ES-I3 (cell line): ENCODE measurements around the gene SMOC2.

Source experiments
- H3K36me3 ChIP-seq: 2 replicates; pipeline ENCODE4 v1.6.1; 2013; ENCODE audit warnings: mild to moderate bottlenecking, low read length, control low read depth, moderate library complexity; ENCODE audit not compliant: insufficient read depth
- H3K4me1 ChIP-seq: 2 replicates; pipeline ENCODE4 v1.6.1; 2013; ENCODE audit warnings: mild to moderate bottlenecking, control low read depth, low read length; ENCODE audit not compliant: insufficient read depth
- H3K9ac ChIP-seq: 2 replicates; pipeline ENCODE4 v1.6.1; 2013; ENCODE audit warnings: low read depth, mild to moderate bottlenecking, low read length, moderate library complexity
- H3K9me3 ChIP-seq: 2 replicates; pipeline ENCODE4 v1.6.1; 2013; ENCODE audit warnings: mild to moderate bottlenecking, low read length, moderate library complexity; ENCODE audit not compliant: control insufficient read depth, insufficient read depth

Gene SMOC2

GRCh38 chr6:168640768-168641167, 199.8 kb downstream of the SMOC2 start:
- Histone ChIP-seq H3K4me1 (peaks cover 9% of the 10 kb centered on the region), H3K9ac (no peak overlapping the region), H3K36me3 (no peaks in the 10 kb centered on the region), H3K9me3 (no peaks in the 10 kb centered on the region)

DNA sequence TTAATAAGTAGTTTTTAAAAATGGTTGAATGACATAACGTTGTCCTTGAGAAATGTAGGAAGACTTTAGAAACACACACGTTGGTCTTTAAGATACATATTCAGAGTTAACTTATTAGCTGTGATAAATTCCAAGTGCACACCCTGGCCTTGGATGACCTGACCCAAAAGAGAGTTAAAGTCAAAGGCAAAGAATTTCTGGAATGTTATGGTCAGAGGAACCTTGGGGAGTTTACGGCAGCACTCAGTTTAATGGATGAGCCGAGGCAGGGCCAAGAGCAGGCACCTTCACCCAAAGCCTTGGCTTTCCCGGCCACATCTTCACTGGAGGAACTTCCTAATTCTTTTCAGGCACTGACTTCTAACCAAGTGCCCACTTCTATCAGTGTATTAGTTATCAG, 200.5 kb downstream of the SMOC2 start:
- Histone ChIP-seq H3K36me3 (no peaks in the 10 kb centered on the region), H3K9ac (no peak overlapping the region), H3K4me1 (peaks cover 9% of the 10 kb centered on the region), H3K9me3 (no peaks in the 10 kb centered on the region)

DNA sequence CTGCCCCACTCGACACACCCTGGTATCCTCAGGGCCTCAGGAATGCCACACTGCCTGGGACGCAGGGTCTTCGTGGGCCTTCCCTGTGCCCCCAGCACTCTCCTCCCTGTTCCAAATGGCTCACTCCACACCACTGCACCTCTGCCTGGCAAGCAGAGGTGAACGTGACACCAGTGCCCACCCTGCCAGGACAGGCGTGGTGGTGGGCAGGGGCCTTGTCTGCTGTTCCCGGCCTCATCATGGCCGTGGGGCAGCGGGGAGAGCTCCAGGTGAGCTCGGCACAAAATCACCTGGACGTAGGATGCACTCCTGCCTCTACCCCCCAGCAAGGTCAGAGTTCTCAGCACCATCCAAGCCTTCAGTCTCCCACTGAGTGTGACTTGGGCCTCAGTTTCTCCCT, 202.4 kb downstream of the SMOC2 start:
- Histone ChIP-seq H3K4me1 (peaks cover 9% of the 10 kb centered on the region), H3K9me3 (no peaks in the 10 kb centered on the region)

GRCh38 chr6:168645326-168645725, 204.3 kb downstream of the SMOC2 start:
- no peaks in the 10 kb centered on the region for H3K36me3 ChIP-seq

More for the DNA sequence above, 202.4 kb downstream of the SMOC2 start:
- H3K9ac ChIP-seq: no peak overlapping the region
- no peaks in the 10 kb centered on the region for H3K36me3 ChIP-seq

DNA sequence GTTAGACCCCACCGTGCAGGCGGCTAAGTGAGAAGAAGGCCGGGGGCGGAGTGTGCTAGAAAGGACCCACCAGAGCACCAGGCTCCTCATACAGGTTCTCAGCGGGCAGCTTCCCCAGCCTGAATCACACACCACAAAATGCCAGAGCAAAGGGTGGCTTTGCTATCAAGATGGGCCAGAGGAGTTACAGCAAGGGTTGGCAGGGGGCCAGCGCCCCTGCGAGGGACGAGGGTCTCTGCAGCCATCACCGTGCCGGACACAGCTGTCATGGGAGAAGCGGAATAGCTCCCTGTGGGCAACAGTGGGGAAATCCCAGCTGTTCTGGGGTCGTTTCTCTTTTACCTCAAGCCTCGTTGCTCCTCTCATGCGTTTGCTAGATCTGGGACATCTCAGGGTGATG, 206.3 kb downstream of the SMOC2 start:
- H3K9me3 ChIP-seq: no peaks in the 10 kb centered on the region
- H3K36me3 ChIP-seq: no peaks in the 10 kb centered on the region
- peaks cover 5% of the 10 kb centered on the region; the same call in 1 of the 2 replicates for H3K4me1 ChIP-seq
- H3K9ac ChIP-seq: no peak overlapping the region

More at GRCh38 chr6:168645326-168645725, 204.3 kb downstream of the SMOC2 start:
- H3K9me3 ChIP-seq: no peaks in the 10 kb centered on the region
- H3K9ac ChIP-seq: no peak overlapping the region
- H3K4me1 ChIP-seq: peaks cover 13% of the 10 kb centered on the region

GRCh38 chr6:168648240-168649125, 207.5 kb downstream of the SMOC2 start:
- H3K9ac ChIP-seq: no peak overlapping the region
- H3K36me3 ChIP-seq: no peaks in the 10 kb centered on the region
- H3K4me1 ChIP-seq: peaks cover 5% of the 10 kb centered on the region; the same call in 1 of the 2 replicates
- H3K9me3 ChIP-seq: no peaks in the 10 kb centered on the region

- Histone ChIP-seq H3K9ac (no peak overlapping the region), H3K36me3 (no peaks in the 10 kb centered on the region), H3K9me3 (no peaks in the 10 kb centered on the region), H3K4me1 (peaks cover 5% of the 10 kb centered on the region; the same call in 1 of the 2 replicates)
Measured at GRCh38 chr6:168649209-168649608, 208.2 kb downstream of the SMOC2 start.

- H3K36me3 ChIP-seq: no peaks in the 10 kb centered on the region
- peaks cover 5% of the 10 kb centered on the region; the same call in 1 of the 2 replicates for H3K4me1 ChIP-seq
- no peak overlapping the region for H3K9ac ChIP-seq
- no peaks in the 10 kb centered on the region for H3K9me3 ChIP-seq
Measured at GRCh38 chr6:168650671-168651111, 209.7 kb downstream of the SMOC2 start.

- Histone ChIP-seq H3K4me1 (no peaks in the 10 kb centered on the region), H3K9me3 (no peaks in the 10 kb centered on the region), H3K9ac (no peak overlapping the region), H3K36me3 (no peaks in the 10 kb centered on the region)
Measured at GRCh38 chr6:168655462-168656152, 214.6 kb downstream of the SMOC2 start.

DNA sequence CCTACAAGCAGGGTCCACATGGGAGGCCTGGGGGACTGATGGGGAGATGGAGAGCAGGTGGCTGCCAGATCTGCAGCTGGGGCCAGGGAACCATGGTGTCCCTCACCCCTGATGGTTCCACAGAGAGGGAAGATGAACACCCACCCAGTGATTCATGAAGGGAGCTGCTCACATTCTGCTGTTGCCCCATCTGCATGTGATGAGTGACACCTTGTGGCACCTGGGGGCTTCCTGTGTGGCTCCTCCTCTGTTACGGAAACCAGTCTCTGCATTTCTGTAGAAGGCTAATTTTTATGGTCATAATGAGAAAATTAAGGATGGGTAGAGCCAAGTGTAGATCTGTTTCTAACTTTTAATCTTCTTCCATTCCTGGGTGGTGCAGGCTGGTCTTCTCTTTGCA, 217.1 kb downstream of the SMOC2 start:
- no peaks in the 10 kb centered on the region for H3K36me3 ChIP-seq
- H3K9ac ChIP-seq: no peak overlapping the region
- no peaks in the 10 kb centered on the region for H3K4me1 ChIP-seq
- no peaks in the 10 kb centered on the region for H3K9me3 ChIP-seq

DNA sequence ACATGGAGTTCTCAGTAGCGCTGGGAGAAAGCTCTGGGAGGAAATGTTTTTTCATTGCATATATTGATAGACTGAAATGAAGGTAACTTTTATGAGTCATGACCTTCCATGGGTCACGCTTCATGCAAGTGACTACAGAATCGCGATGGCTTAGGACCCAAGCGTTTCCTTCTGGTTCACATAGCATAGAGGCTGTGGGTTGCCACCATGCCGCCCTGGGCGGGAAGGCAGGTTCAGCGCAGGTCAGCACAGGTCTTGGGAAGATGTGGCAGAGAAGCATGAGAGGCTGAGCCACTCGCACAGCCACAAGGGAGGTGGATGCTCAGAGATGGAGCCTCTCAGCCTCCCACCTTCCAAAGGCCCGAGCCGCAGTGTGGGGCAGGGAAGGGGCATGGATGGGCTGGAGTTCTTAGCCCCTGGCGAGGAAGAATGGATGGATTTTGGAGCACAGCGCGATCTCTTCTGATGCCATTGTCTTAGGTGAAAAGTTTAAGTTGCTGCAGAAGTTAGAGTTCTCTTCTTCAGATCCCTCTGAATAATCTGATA, 219.5 kb downstream of the SMOC2 start:
- Histone ChIP-seq H3K9ac (no peak overlapping the region), H3K4me1 (no peaks in the 10 kb centered on the region), H3K36me3 (no peaks in the 10 kb centered on the region), H3K9me3 (no peaks in the 10 kb centered on the region)

GRCh38 chr6:168662301-168662936, 221.4 kb downstream of the SMOC2 start:
- peaks cover 7% of the 10 kb centered on the region; the same call in 1 of the 2 replicates for H3K4me1 ChIP-seq
- no peaks in the 10 kb centered on the region for H3K36me3 ChIP-seq
- no peak overlapping the region for H3K9ac ChIP-seq
- no peaks in the 10 kb centered on the region for H3K9me3 ChIP-seq

DNA sequence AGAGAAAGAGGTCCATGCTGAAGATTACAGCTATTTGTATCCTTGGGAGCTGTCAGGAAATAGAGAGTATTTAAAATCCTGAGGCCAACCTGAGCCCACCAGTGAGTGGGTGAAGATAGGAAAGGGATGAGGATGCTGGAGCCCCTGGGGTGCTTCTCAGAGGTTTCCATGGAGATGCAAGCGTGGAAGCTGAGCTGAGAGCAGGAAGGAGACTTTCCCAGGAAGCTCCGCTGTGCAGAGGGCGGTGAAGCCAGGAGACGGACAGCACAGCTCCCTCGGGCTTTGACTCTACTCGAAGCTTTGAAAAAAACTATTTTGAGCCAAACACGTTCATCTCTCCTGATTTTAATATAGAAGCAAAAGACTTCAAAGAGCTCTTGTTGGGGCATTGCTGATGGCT, 222.1 kb downstream of the SMOC2 start:
- H3K9me3 ChIP-seq: peaks cover 3% of the 10 kb centered on the region; the same call in 1 of the 2 replicates
- H3K9ac ChIP-seq: no peak overlapping the region
- H3K36me3 ChIP-seq: no peaks in the 10 kb centered on the region
- peaks cover 7% of the 10 kb centered on the region; the same call in 1 of the 2 replicates for H3K4me1 ChIP-seq

DNA sequence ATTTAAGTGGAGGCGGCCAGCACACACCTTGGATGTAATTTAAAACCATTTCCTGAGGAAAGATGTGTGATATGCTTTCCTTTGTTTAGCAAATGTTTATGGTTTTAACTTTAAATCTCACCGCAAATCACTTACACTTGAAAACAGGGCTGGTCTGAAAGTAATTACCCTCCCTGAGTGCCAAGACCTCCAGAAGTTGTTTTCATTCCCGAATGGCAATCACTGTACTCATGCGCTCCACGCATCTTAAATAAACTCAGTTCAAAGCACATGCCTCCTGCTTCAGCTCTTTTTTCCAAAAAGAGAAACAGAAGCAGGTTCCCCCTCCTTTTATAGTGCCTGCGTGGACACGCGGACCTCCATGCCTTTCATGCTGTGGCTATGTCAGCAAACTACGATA, 224.0 kb downstream of the SMOC2 start:
- H3K9ac ChIP-seq: no peak overlapping the region
- no peaks in the 10 kb centered on the region for H3K36me3 ChIP-seq
- H3K4me1 ChIP-seq: peaks cover 7% of the 10 kb centered on the region; the same call in 1 of the 2 replicates
- H3K9me3 ChIP-seq: peaks cover 5% of the 10 kb centered on the region; the same call in 1 of the 2 replicates
